ENCODE data around the gene SOX8.

The SOX8 gene

DNA sequence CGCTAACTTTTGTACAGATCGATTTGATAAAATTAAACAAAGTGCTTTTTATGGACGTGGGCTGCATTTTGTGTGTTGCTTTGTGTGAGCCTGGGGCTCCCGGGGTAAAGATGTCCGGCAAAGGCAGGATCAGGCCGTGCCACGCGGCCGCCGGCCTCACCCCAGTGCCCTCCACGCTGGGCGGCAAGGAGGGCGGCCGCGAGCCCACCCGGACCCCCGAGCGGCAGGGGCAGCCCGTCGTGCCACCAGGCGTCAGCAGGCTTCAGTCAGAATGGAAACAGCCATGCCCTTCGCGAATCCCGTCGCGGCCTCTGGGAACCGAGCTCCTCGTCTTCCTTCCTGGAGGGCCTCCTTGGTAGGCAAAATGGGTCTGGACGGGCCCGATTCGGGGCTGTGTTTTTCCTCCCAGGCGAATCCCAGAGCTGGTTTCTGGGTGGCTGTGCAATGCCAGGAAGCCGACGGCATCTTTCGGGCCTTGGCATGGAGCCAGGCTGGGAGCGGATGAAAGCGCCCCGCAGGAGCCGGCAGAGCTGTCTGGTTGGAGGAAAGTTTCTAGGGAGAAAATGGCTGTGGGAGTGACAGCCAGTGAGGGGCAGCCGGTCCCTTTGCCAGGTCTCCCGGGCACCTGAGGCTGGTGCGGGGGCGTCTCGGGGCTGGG is 5.5 kb downstream of the SOX8 start:
- DNase-seq (ENCODE audit: low read depth in 2 of 2), result no peak

- DNase-seq (ENCODE audit: low read depth in 2 of 2), result no peak
Measured at GRCh38 chr16:987906-988305, 6.3 kb downstream of the SOX8 start.

- no peak for DNase-seq (ENCODE audit: low read depth in 2 of 2)
Measured at GRCh38 chr16:988471-989353, 7.1 kb downstream of the SOX8 start.

GRCh38 chr16:989354-989814 is 7.8 kb downstream of the SOX8 start:
- DNase-seq (ENCODE audit: low read depth in 2 of 2), result no peak

DNA sequence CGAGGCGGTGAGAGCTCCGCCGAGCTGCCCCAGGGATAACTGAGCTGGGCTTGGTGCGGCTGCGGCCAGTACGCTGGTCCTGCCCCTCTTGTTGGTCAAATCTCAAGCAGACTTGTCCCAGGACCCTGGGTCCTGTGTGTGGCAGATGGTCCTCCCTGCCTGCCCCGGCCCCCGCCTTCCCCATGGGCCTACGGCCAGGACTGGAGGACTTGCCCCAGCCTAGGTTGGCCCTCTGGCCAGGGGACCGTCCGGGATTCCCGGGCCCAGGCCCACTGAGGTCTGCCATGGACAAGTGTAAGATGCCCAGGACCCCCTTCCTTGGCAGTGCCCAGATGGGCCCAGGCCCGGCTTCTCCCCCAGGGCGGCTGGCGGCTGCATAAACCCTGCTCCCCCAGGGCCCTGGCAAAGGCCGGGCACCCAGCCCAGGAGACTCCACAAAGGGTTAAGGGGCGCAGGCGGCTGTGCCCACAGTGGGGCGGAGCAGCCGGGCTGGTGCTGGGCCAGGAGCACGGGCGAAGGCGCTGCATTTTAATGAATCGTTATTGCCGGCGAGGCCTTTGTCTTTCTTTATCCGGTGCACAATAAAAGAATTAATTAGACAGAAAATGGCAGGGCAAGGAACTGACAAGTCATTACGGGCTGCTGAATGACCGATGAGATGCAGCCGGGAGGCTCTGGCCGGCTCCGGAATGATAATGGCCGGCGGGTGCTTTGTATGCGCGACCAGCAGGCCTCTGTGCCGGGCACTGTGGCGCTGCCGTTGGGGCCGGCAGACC is 9.1 kb downstream of the SOX8 start:
- DNase-seq (ENCODE audit: low read depth in 2 of 2), result no peak

GRCh38 chr16:991345-991744 is 9.8 kb downstream of the SOX8 start:
- DNase-seq (ENCODE audit: low read depth in 2 of 2), result no peak

GRCh38 chr16:991773-992172 is 10.2 kb downstream of the SOX8 start:
- no peak for DNase-seq (ENCODE audit: low read depth in 2 of 2)

DNA sequence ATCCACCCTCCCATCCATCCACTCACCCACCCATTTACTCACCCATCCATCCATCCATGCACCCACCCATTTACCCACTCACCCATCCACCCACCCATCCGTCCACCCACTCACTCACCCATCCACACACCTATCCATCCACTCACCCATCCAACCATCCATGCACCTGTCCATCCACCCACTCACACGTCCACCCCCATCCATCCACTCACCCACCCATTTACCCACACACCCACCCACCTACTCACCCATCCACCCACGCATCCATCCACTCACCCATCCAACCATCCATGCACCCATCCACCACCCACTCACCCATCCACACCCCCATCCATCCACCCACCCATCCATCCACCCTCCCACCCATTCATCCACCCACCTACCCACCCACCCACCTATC is 12.2 kb downstream of the SOX8 start:
- DNase-seq (ENCODE audit: low read depth in 2 of 2), result no peak

DNA sequence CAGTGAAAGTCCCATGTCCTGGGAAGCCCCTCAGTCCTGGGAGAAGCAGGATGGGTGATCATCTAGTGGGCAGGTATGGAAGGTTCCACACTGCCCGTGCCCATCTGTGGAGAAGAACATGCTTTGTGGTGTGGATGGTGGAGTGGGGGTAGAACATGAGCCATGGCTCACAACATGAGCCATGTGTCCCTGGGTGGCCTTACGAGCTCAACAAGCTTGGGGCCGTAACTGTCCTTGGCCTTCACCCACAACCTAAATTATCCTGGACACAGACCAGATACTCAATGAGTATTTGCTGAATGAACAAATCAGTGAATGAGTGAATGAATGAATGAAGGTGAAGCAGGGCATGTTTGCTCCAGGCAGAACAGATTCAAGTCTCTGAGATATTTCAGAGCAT is 13.5 kb downstream of the SOX8 start:
- no peak for DNase-seq (ENCODE audit: low read depth in 2 of 2)

DNA sequence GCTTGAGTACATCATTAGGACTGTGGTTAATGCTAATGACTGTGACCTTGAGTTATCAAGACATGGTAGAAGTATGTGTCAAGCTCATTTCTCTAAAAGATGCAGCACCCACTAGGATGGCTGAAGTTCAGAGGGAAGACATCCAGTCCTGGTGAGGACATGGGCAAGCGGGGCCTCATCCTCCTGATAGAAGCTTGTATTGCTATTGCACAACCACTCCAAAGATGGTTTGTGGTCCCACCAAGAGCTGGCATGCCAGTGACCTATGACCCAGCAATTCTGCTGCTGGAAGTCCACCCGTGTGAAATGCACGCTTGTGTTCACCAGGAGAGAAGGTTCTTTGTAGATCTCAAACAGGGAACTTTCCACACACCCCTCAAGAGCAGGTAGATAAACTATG is 14.2 kb downstream of the SOX8 start:
- DNase-seq (ENCODE audit: low read depth in 2 of 2), result no peak

DNA sequence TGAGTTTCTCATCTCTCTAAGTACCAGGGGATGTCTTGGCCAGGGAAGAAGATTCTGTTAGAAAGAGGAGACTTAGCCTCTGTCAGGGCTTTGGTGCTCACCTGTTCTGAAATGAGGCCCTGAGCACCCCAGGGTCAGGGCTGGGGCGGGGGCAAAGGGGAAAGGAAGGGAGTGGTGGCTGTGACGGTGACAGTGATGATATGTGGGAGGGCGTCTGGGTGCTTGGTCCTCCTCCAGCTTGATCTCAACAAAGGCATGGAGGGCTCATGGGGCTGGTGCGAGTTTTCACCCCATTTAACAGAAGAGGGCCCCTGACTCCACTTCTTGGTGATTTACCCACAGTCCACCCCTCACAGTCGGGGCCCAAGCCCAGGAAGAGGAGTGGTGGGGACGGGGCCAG is 15.1 kb downstream of the SOX8 start:
- DNase-seq (ENCODE audit: low read depth in 2 of 2), result no peak

DNA sequence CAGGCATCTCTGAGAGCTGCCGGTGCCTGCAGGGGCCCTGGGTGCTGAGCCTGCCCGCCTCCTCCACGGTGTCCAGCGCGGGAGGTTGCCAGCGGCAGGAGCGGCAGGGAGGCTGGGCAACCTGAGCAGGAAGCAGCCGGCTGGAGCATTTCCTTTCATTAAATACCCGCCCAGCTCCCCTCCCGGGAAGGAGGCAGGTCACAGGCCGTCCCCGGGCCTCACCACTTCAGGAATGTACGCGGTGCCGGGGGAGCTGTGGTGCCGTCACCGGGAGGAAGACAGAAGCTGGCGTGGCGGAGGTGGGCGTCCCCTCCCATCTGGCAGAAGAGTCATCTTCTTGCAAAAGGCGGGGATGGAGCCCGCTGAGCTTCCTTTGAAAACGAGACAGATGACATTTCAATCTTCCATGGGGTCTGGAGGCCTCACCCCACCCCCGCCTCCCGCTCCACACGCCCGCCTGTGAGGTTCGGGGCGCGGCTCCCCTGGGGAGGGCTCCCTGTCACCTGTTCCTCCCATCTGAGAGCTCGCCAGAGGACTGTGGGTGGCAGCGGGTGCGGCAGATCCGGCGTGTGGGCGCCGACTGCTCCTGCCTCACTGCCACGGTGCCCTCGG is 16.0 kb downstream of the SOX8 start:
- DNase-seq (ENCODE audit: low read depth in 2 of 2), result peak; percentile 65 to 70

- no peak for DNase-seq (ENCODE audit: low read depth in 2 of 2)
Measured at GRCh38 chr16:998211-998610, 16.6 kb downstream of the SOX8 start.

DNA sequence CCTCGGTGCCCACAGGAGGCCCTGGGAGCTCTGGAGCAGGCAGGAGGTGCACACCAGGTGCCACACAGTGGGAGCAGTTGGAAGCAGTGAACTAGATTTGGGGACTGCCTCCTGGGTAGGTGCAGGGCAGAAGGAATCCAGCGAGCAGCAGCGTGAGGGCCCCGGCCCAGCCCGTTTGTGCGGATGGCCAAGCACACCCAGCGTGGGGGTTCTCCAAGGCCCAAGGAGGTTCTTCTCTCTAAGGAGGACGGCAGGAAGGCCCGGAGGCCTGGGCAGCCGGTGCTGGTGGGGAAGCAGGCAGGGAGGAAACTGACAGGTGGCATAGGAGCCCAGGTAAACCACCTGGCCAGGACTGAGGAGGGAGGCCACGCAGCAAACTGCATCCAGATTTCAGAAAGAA is 17.0 kb downstream of the SOX8 start:
- DNase-seq (ENCODE audit: low read depth in 2 of 2), result no peak

DNA sequence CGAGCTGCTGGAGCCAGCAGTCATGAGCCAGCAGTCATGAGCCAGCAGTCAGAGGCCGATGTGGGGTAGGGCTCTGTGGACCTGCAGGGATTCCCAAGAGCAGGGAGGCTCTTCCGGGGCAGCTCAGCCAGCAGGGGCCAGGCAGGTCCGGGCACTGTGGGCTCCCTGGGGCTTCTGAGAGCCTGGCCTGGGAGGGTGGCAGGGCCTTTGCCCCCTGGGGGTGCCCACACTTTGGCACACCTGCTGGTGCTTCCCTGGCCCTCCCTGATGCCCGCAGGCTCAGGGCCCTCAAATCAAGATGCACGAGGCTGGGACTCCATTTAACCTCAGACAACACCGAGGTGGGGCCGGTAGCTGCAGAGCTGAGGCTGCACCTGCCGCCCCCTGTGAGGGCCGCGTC is 18.1 kb downstream of the SOX8 start:
- DNase-seq (ENCODE audit: low read depth in 2 of 2), result no peak

GRCh38 chr16:1000608-1001007 is 19.0 kb downstream of the SOX8 start:
- no peak for DNase-seq (ENCODE audit: low read depth in 2 of 2)

- DNase-seq (ENCODE audit: low read depth in 2 of 2), result no peak
Measured at GRCh38 chr16:1001096-1001495, 19.5 kb downstream of the SOX8 start.

- peak; percentile 60 to 75 for DNase-seq (ENCODE audit: low read depth in 2 of 2)
Measured at GRCh38 chr16:1002399-1003166, 21.0 kb downstream of the SOX8 start.

DNA sequence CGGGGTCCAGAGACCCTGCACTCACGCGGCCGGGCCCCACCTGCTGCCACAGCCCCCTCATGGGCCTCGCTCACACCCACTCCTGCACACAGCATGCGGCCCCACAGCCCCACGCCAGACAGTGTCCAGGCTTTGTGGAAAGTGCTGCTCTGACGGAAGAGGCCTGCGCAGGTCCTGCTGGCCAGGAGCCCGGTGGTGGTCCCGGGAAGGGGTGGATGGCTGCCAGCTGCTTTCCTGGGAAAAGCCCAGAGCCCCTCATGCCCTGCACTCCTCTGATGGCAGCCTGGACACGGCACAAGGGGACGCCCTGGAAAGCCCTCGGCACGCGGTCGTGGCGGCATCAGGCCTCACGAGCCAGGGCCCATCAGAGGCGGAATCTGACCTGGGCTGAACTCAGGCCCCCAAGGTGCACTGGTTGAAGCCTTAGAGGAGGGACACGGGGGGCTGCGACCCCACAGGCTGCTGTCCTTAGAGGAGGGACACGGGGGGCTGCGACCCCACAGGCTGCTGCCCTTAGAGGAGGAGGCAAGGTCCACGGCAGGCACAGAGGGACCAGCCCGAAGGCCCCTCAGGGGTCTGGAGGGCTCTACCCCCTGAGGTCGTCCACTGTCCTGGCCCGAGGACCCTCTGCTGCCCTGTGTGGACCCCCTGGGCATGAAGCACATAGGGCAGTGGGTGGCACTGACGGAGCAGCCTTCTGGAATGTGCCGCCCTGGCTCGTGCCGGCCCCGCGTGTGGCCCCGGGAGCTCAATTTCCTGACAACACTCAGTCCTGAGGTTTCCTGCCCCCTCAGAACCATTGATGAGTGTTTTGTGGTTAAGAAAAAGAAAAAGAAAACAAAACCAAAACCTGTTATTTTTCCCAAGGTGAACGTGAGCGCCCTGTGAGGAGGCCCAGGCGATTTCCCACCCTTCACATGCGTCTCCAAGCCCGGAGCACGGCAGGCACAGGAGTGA is 22.1 kb downstream of the SOX8 start:
- peak in 1 of 2 donors; percentile 17 for DNase-seq (ENCODE audit: low read depth in 2 of 2)

DNA sequence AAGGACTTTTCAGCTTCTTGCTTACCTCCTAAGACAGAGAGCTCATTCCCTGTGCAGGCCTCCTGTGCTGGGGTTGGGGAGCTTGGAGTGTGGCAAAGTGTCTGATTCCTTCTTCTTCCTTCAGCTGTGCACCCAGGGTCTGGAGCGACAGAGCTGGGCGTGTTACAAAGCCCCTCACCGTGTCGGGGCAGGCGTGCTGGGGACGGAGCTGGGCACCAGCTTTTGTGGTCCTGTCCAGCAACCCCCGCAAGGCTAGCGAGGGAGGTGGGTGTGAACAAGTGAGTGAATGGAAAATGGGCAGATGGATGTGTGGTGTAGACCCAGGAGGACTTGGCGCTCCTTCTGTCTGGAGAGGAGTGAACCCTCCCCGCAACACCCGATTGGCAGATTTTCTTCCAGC is 23.7 kb downstream of the SOX8 start:
- no peak for DNase-seq (ENCODE audit: low read depth in 2 of 2)
